H1 (cell line): ENCODE results near the gene SLC1A7. TPM values are rescaled to one million over a fixed set of nuclear protein-coding genes. Genes with fewer than 3 reads are reported as not detected.

Source experiments
- CTCF ChIA-PET: fragments of 300-600 bp; sonication (Branson Sonifier 250); formaldehyde crosslinking; loops from one replicate; lab custom pipeline; 2021; ENCODE audit not compliant: partially characterized antibody; lab: Charles Lee
- POLR2A ChIA-PET: fragments of 300-600 bp; sonication (Branson Sonifier 250); formaldehyde crosslinking; loops from one replicate; lab custom pipeline; 2021; ENCODE audit warnings: inconsistent platforms; ENCODE audit not compliant: partially characterized antibody; lab: Charles Lee
- DNase-seq, 2 experiments: peaks; one replicate each; pipeline versions ENCODE4 v3.0.0 to v3.0.0-alpha.2; 2010 to 2022; ENCODE audit warnings: low spot score in 2 of 2, low read depth in 1 of 2, mixed read lengths in 1 of 2
- FAIRE-seq: peaks from 2 replicates; lab custom pipeline; 2011; peaks lifted over from hg19 to GRCh38; lab: Jason Lieb, UNC
- H2AFZ ChIP-seq: 2 replicates; pipeline ENCODE4 v1.8.1; 2012; ENCODE audit warnings: low read length, inconsistent platforms
- H2AK5ac ChIP-seq: 2 replicates; pipeline ENCODE4 v1.6.1; 2013; ENCODE audit warnings: low read depth, low read length
- H2BK120ac ChIP-seq: replicated peaks from 2 replicates; pipeline ENCODE3; 2013; ENCODE audit warnings: low read depth, low read length, inconsistent platforms
- H2BK12ac ChIP-seq: 2 replicates; pipeline ENCODE4 v1.6.1; 2013; ENCODE audit warnings: low read depth, low read length
- H2BK15ac ChIP-seq: 2 replicates; pipeline ENCODE4 v1.6.1; 2013; ENCODE audit warnings: low read length
- H2BK20ac ChIP-seq: 2 replicates; pipeline ENCODE4 v1.6.1; 2013; ENCODE audit warnings: low read length
- H2BK5ac ChIP-seq: 2 replicates; pipeline ENCODE4 v1.6.1; 2013; ENCODE audit warnings: low read depth, low read length
- H3K14ac ChIP-seq: 2 replicates; pipeline ENCODE4 v1.6.1; 2013; ENCODE audit warnings: inconsistent platforms; ENCODE audit not compliant: insufficient read length
- H3K18ac ChIP-seq: 2 replicates; pipeline ENCODE4 v1.6.1; 2013; ENCODE audit warnings: low read length; ENCODE audit errors: extremely low read depth
- H3K23ac ChIP-seq: 2 replicates; pipeline ENCODE4 v1.6.1; 2013; ENCODE audit warnings: inconsistent platforms; ENCODE audit not compliant: insufficient read length
- H3K23me2 ChIP-seq: 2 replicates; pipeline ENCODE4 v1.6.1; 2013; ENCODE audit warnings: low read depth, low read length
- H3K27ac ChIP-seq: 2 replicates; pipeline ENCODE4 v1.6.1; 2011; ENCODE audit warnings: low read depth, low read length, inconsistent platforms
- H3K27me3 ChIP-seq, 4 experiments: replicated peaks in 1 of 4; 1 replicate in 1 of 4; 2 replicates in 3 of 4; pipeline versions ENCODE4 v1.6.1 to v1.8.1; 2011 to 2013; ENCODE audit warnings: low read length in 3 of 4, mild to moderate bottlenecking in 3 of 4, inconsistent platforms in 2 of 4, mixed read lengths in 2 of 4, moderate library complexity in 1 of 4; ENCODE audit not compliant: control insufficient read depth in 3 of 4, insufficient read depth in 3 of 4; ENCODE audit errors: extremely low read depth in 1 of 4
- H3K36me3 ChIP-seq, 4 experiments: 2 replicates each; pipeline versions ENCODE4 v1.6.1 to v1.8.1; 2011 to 2013; ENCODE audit warnings: mild to moderate bottlenecking in 4 of 4, low read length in 3 of 4, moderate library complexity in 2 of 4, control low read depth in 1 of 4, inconsistent platforms in 1 of 4; ENCODE audit not compliant: insufficient read depth in 4 of 4, control insufficient read depth in 2 of 4
- H3K4ac ChIP-seq: replicated peaks from 2 replicates; pipeline ENCODE3; 2013; ENCODE audit warnings: low read length, low read depth, mixed read lengths, inconsistent platforms; ENCODE audit not compliant: insufficient read length
- H3K4me1 ChIP-seq, 4 experiments: replicated peaks in 1 of 4; 1 replicate in 1 of 4; 2 replicates in 3 of 4; pipeline versions ENCODE4 v1.6.1 to v1.8.1; 2011 to 2013; ENCODE audit warnings: low read length in 3 of 4, inconsistent platforms in 2 of 4, mixed read lengths in 1 of 4; ENCODE audit not compliant: insufficient read depth in 4 of 4, control insufficient read depth in 3 of 4
- H3K4me2 ChIP-seq, 2 experiments: 2 replicates each; pipeline versions ENCODE4 v1.6.1 to v1.8.1; 2011 to 2013; ENCODE audit warnings: low read depth in 2 of 2, low read length in 2 of 2, control low read depth in 1 of 2, inconsistent platforms in 1 of 2, mild to moderate bottlenecking in 1 of 2; ENCODE audit not compliant: insufficient read depth in 1 of 2
- H3K4me3 ChIP-seq, 4 experiments: fragments of 200-600, 300-600 bp in 1 of 4; sonication (generic), shearing (Covaris generic), sonication (Bioruptor Twin) in 1 of 4; 2 replicates each; pipeline versions ENCODE4 v1.5.1 to v1.8.1; 2011 to 2016; ENCODE audit warnings: low read length in 4 of 4, low read depth in 3 of 4, control low read depth in 2 of 4, inconsistent platforms in 2 of 4, mild to moderate bottlenecking in 2 of 4, mixed read lengths in 1 of 4, moderate library complexity in 1 of 4; ENCODE audit not compliant: insufficient read depth in 2 of 4; ENCODE audit errors: extremely low read depth in 1 of 4
- H3K56ac ChIP-seq: replicated peaks from 2 replicates; pipeline ENCODE3; 2013; ENCODE audit warnings: low read depth, mild to moderate bottlenecking, mixed read lengths, low read length, inconsistent platforms; ENCODE audit not compliant: insufficient read length
- H3K79me1 ChIP-seq: 2 replicates; pipeline ENCODE4 v1.6.1; 2013; ENCODE audit warnings: low read depth, low read length, control low read depth
- H3K79me2 ChIP-seq, 2 experiments: 2 replicates each; pipeline versions ENCODE4 v1.6.1 to v1.8.1; 2012 to 2013; ENCODE audit warnings: low read length in 2 of 2, mild to moderate bottlenecking in 2 of 2, inconsistent platforms in 1 of 2; ENCODE audit not compliant: insufficient read depth in 2 of 2, control insufficient read depth in 1 of 2
- H3K9ac ChIP-seq, 4 experiments: replicated peaks in 1 of 4; 1 replicate in 1 of 4; 2 replicates in 3 of 4; pipeline versions ENCODE4 v1.6.1 to v1.8.1; 2011 to 2013; ENCODE audit warnings: low read depth in 3 of 4, low read length in 3 of 4, control low read depth in 2 of 4, mild to moderate bottlenecking in 2 of 4, moderate library complexity in 2 of 4, inconsistent platforms in 1 of 4; ENCODE audit errors: extremely low read depth in 1 of 4
- H3K9me3 ChIP-seq, 2 experiments: 2 replicates each; pipeline versions ENCODE4 v1.6.1 to v1.8.1; 2012 to 2013; ENCODE audit warnings: mild to moderate bottlenecking in 2 of 2, moderate library complexity in 2 of 2, control low read depth in 1 of 2, inconsistent platforms in 1 of 2, low read depth in 1 of 2, low read length in 1 of 2, mixed read lengths in 1 of 2; ENCODE audit not compliant: insufficient read depth in 2 of 2
- H4K20me1 ChIP-seq, 2 experiments: replicated peaks in 1 of 2; 2 replicates each; pipeline versions ENCODE3 to v1.8.1; 2011 to 2013; ENCODE audit warnings: inconsistent platforms in 2 of 2, low read length in 2 of 2, mild to moderate bottlenecking in 1 of 2; ENCODE audit not compliant: insufficient read depth in 2 of 2, control insufficient read depth in 1 of 2
- H4K5ac ChIP-seq: 2 replicates; pipeline ENCODE4 v1.6.1; 2013; ENCODE audit warnings: low read length, low read depth, mixed read lengths, inconsistent platforms; ENCODE audit not compliant: insufficient read length
- H4K8ac ChIP-seq: 2 replicates; pipeline ENCODE4 v1.8.0; 2013; ENCODE audit warnings: mild to moderate bottlenecking, moderate library complexity, low read length, inconsistent platforms; ENCODE audit not compliant: insufficient read depth; ENCODE audit errors: extremely low read depth
- H4K91ac ChIP-seq: replicated peaks from 2 replicates; pipeline ENCODE3; 2013; ENCODE audit warnings: low read length, mixed read lengths, inconsistent platforms; ENCODE audit not compliant: insufficient read length
- BCL11A ChIP-seq, 2 experiments: IDR thresholded peaks; one replicate each; pipeline ENCODE4 v1.6.1; 2011; ENCODE audit warnings: low read depth in 2 of 2, low read length in 2 of 2, mild to moderate bottlenecking in 2 of 2
- CEBPB ChIP-seq: IDR thresholded peaks from 2 replicates; pipeline ENCODE4 v1.6.1; 2012; ENCODE audit warnings: low read depth, low read length
- CHD2 ChIP-seq: IDR thresholded peaks from 2 replicates; pipeline ENCODE4 v1.6.1; 2012; ENCODE audit warnings: low read length, improper control_type of control experiment
- CTBP2 ChIP-seq: IDR thresholded peaks from 2 replicates; pipeline ENCODE4 v1.7.0; 2011; ENCODE audit warnings: borderline replicate concordance, mild to moderate bottlenecking, moderate library complexity, mixed read lengths, low read length; ENCODE audit not compliant: insufficient read depth, insufficient read length
- FOSL1 ChIP-seq: IDR thresholded peaks from 2 replicates; pipeline ENCODE4 v1.6.1; 2011; ENCODE audit warnings: mild to moderate bottlenecking, low read depth, low read length, moderate library complexity; ENCODE audit not compliant: insufficient read depth
- HDAC6 ChIP-seq: IDR thresholded peaks from one replicate; pipeline ENCODE4 v1.7.1; 2012; ENCODE audit warnings: low read depth, mild to moderate bottlenecking, inconsistent platforms, low read length, moderate library complexity
- JUN ChIP-seq: IDR thresholded peaks from 2 replicates; pipeline ENCODE4 v1.6.1; 2011; ENCODE audit warnings: low read depth, mild to moderate bottlenecking, improper control_type of control experiment, low read length
- JUND ChIP-seq: IDR thresholded peaks from 2 replicates; pipeline ENCODE4 v1.6.1; 2011; ENCODE audit warnings: mild to moderate bottlenecking, improper control_type of control experiment, low read length
- SRF ChIP-seq: IDR thresholded peaks from 2 replicates; pipeline ENCODE4 v1.6.1; 2011; ENCODE audit warnings: mild to moderate bottlenecking, low read depth, low read length, moderate library complexity
- TBP ChIP-seq: IDR thresholded peaks from 2 replicates; pipeline ENCODE4 v1.6.1; 2011; ENCODE audit warnings: low read depth, low read length, improper control_type of control experiment
- TEAD4 ChIP-seq: IDR thresholded peaks from 2 replicates; pipeline ENCODE4 v1.6.1; 2012; ENCODE audit warnings: low read depth, low read length, inconsistent platforms, mixed read lengths
- YY1 ChIP-seq: IDR thresholded peaks from 2 replicates; pipeline ENCODE4 v1.6.1; 2011; ENCODE audit warnings: low read depth, mild to moderate bottlenecking, low read length
- WGBS, 2 experiments: shearing (Covaris generic) in 1 of 2; methylation state at CpG; one replicate each; pipeline versions ENCODE4 v1.1.6 to v1.1.7; 2013 to 2015; ENCODE audit warnings: low lambda C conversion rate in 2 of 2, mixed read lengths in 2 of 2, inconsistent platforms in 1 of 2, low coverage in 1 of 2, missing lambda C conversion rate in 1 of 2; ENCODE audit not compliant: insufficient replicate concordance in 2 of 2, insufficient coverage in 1 of 2, insufficient read length in 1 of 2; ENCODE audit errors: extremely low coverage in 1 of 2, missing lambda C conversion rate in 1 of 2; 5-methylcytosine and 5-hydroxymethylcytosine counted together
- polyA plus RNA-seq, 7 experiments: library from polyadenylated mRNA; depleted of rRNA in 3 of 7; stranded (reverse) in 5 of 7; unstranded in 2 of 7; fragments of >200 nt in 5 of 7; fragments of 200-250 nt in 2 of 7; gene quantifications; 1 replicate in 5 of 7; 2 replicates in 1 of 7; 4 replicates in 1 of 7; pipeline versions ENCODE4 v1.2.1 to v1.2.3, GENCODE V29; 2011 to 2013; ENCODE audit warnings: missing spikeins in 2 of 7, mixed read lengths in 2 of 7
- total RNA-seq: library from RNA; stranded (reverse); fragmentation: NEBNext Ultra II Directional; extraction: Animal tissue kit (Norgen Biotek cat#: 25700); gene quantifications from 2 replicates; pipeline ENCODE4 v1.2.1, GENCODE V29; 2021
- TF ChIP-seq, protein P1 (sequence below): IDR thresholded peaks from 2 replicates; pipeline ENCODE4 v1.6.1; 2011; ENCODE audit warnings: low read length, improper control_type of control experiment

Gene SLC1A7
- total and polyA plus RNA-seq, 2 of the 8 experiments (the other 6 are each of a cell fraction or from before 2014, with no cell fraction given), result not detected

DNA sequence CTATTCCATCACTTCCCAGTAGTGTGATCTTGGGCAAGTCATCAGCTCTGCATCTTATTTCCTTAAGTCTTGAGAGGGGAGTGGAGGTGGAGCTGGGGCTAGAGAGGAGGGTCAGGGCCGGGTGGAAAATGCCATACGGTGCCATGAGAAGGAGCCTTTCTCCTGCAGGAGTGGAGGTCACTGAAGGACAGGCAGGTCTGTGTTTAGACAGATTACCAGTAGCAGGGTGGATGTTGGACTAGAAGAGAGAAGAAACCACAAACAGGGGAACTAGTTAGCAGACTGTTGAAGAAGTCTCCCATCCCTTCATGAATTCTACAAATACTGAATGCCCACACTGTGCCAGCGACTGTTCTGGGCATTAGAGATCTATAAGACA is 40.3 kb upstream of the SLC1A7 start:
- WGBS, 2 experiments, result 84% methylated on average over 3 of the region's 3 CpGs; no CpG with 5 or more reads in 1 of the 2 experiments
- Histone ChIP-seq H2BK5ac (no peak overlapping the region), H3K14ac (no peak overlapping the region), H2BK20ac (peak overlapping the region; percentile 28), H3K4me3 (no peak overlapping the region), H3K4me2 (no peak overlapping the region), H2BK120ac (no peak overlapping the region), H3K36me3 (no peaks in the 10 kb centered on the region), H3K27ac (no peak overlapping the region), H2BK12ac (peak overlapping the region; percentile 52; the same call in 1 of the 2 replicates), H4K8ac (no peak overlapping the region), H3K23me2 (no peaks in the 10 kb centered on the region), H3K79me2 (no peaks in the 10 kb centered on the region), H2AK5ac (no peak overlapping the region; the same call in 1 of the 2 replicates), H3K79me1 (no peaks in the 10 kb centered on the region)
- CTCF ChIA-PET, result interaction anchor here (0.7 to 3.2 kb wide), 33 partner anchors 10 to 348 kb away, joined by 3 to 31 read pairs (median 4); no protein-coding TSS in a partner anchor
- POLR2A ChIA-PET, result interaction anchor here (0.6 kb wide), 1 partner anchor 260 kb away, joined by 3 read pairs; no protein-coding TSS in a partner anchor
- TF ChIP-seq YY1 (no peak), BCL11A (IDR thresholded peaks at IDR 0.05; ENCODE audit: low read depth in 2 of 2, low read length in 2 of 2) (no peak), TEAD4 (no peak), SRF (no peak), FOSL1 (no peak), CHD2 (no peak), CTBP2 (no peak), TBP (no peak), JUN (no peak), CEBPB (no peak), JUND (no peak), HDAC6 (no peak)
- TF ChIP-seq, protein P1, sequence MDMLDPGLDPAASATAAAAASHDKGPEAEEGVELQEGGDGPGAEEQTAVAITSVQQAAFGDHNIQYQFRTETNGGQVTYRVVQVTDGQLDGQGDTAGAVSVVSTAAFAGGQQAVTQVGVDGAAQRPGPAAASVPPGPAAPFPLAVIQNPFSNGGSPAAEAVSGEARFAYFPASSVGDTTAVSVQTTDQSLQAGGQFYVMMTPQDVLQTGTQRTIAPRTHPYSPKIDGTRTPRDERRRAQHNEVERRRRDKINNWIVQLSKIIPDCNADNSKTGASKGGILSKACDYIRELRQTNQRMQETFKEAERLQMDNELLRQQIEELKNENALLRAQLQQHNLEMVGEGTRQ, result no peak
- TF ChIP-seq, all 59 proteins: peak for 0
- Histone ChIP-seq H3K9me3 (no peaks in the 10 kb centered on the region), H4K91ac (no peak overlapping the region), H3K27me3 (no peaks in the 10 kb centered on the region; a peak in 3 of 7 replicates), H3K18ac (no peak overlapping the region), H4K20me1 (no peaks in the 10 kb centered on the region), H3K4me1 (no peaks in the 10 kb centered on the region; a peak in 1 of 7 replicates), H3K23ac (no peak overlapping the region), H3K56ac (no peak overlapping the region), H2BK15ac (peak overlapping the region; percentile 95; the same call in 1 of the 2 replicates), H4K5ac (no peak overlapping the region), H3K9ac (no peak overlapping the region), H2AFZ (no peak overlapping the region), H3K4ac (no peak overlapping the region)
- DNase-seq (no peak), FAIRE-seq (no peak)
